Measurements from ENCODE around the gene DDT.
"Not testable (repeated sequence)": the region's sequence is repeated elsewhere in the genome, so short reads cannot be mapped to it uniquely, and the experiment has no call there.

The DDT gene

GRCh38 chr22:23954193-23954990 is 19.8 kb downstream of the DDT start:
- not testable (repeated sequence) for H3K4me3 ChIP-seq (ENCODE audit: low read depth, low read length)

GRCh38 chr22:23953485-23953884 is 20.8 kb downstream of the DDT start:
- not testable (repeated sequence) for H3K4me3 ChIP-seq (ENCODE audit: low read depth, low read length)

- not testable (repeated sequence) for H3K4me3 ChIP-seq (ENCODE audit: low read depth, low read length)
Measured at GRCh38 chr22:23952794-23953405, 21.3 kb downstream of the DDT start.

GRCh38 chr22:23951383-23951782 is 22.9 kb downstream of the DDT start:
- H3K4me3 ChIP-seq (ENCODE audit: low read depth, low read length) = not testable (repeated sequence)

GRCh38 chr22:23949764-23950163 is 24.5 kb downstream of the DDT start:
- not testable (repeated sequence) for H3K4me3 ChIP-seq (ENCODE audit: low read depth, low read length)

- not testable (repeated sequence) for H3K4me3 ChIP-seq (ENCODE audit: low read depth, low read length)
Measured at GRCh38 chr22:23947391-23947790, 26.9 kb downstream of the DDT start.

- not testable (repeated sequence) for H3K4me3 ChIP-seq (ENCODE audit: low read depth, low read length)
Measured at GRCh38 chr22:23940166-23940565, 34.1 kb downstream of the DDT start.

GRCh38 chr22:23939017-23939357 is 35.3 kb downstream of the DDT start:
- no peak overlapping the region for H3K4me3 ChIP-seq (ENCODE audit: low read depth, low read length)

GRCh38 chr22:23938328-23939016 is 35.8 kb downstream of the DDT start:
- H3K4me3 ChIP-seq (ENCODE audit: low read depth, low read length) = no peak overlapping the region

GRCh38 chr22:23926561-23926960 is 47.7 kb downstream of the DDT start:
- H3K4me3 ChIP-seq (ENCODE audit: low read depth, low read length) = no peak overlapping the region

- H3K4me3 ChIP-seq (ENCODE audit: low read depth, low read length) = no peak overlapping the region
Measured at GRCh38 chr22:23925020-23925606, 49.1 kb downstream of the DDT start.

GRCh38 chr22:23922921-23923320 is 51.3 kb downstream of the DDT start:
- H3K4me3 ChIP-seq (ENCODE audit: low read depth, low read length) = no peak overlapping the region

GRCh38 chr22:23921586-23922201 is 52.5 kb downstream of the DDT start:
- not testable (repeated sequence) for H3K4me3 ChIP-seq (ENCODE audit: low read depth, low read length)
